Smooth muscle cell (in vitro differentiated cells): Measurements from ENCODE around the gene JUND. TPM values are rescaled to one million over a fixed set of nuclear protein-coding genes. Genes with fewer than 3 reads are reported as not detected.

ENCODE experiments used
- DNase-seq: peaks from one replicate; lab custom pipeline; 2025; ENCODE audit not compliant: unreplicated experiment; lab: John Stamatoyannopoulos, UW
- H2AFZ ChIP-seq: fragments of 200-600 bp; sonication (generic); 2 replicates; pipeline ENCODE4 v1.6.0; 2016; ENCODE audit warnings: antibody characterized with exemption, low read depth, mild to moderate bottlenecking
- H3F3A ChIP-seq: fragments of 200-600 bp; sonication (generic); 2 replicates; pipeline ENCODE4 v1.6.0; 2017; ENCODE audit warnings: antibody characterized with exemption, low read depth
- H3K27ac ChIP-seq: fragments of 200-600 bp; sonication (generic); 2 replicates; pipeline ENCODE4 v1.5.1; 2016; ENCODE audit warnings: low read depth, mild to moderate bottlenecking
- H3K27me3 ChIP-seq: fragments of 200-600 bp; sonication (generic); 2 replicates; pipeline ENCODE4 v1.6.1; 2016; ENCODE audit warnings: low read depth, mild to moderate bottlenecking
- H3K36me3 ChIP-seq: fragments of 200-600 bp; sonication (generic); 2 replicates; pipeline ENCODE4 v1.5.1; 2016; ENCODE audit warnings: low read depth
- H3K4me1 ChIP-seq: fragments of 200-600 bp; sonication (generic); 2 replicates; pipeline ENCODE4 v1.5.1; 2016; ENCODE audit warnings: low read depth
- H3K4me2 ChIP-seq: fragments of 200-600 bp; sonication (generic); 2 replicates; pipeline ENCODE4 v1.6.0; 2016; ENCODE audit warnings: mild to moderate bottlenecking
- H3K4me3 ChIP-seq: fragments of 200-600 bp; sonication (generic); 2 replicates; pipeline ENCODE4 v1.5.1; 2016; ENCODE audit warnings: mild to moderate bottlenecking
- H3K79me2 ChIP-seq: fragments of 200-600 bp; sonication (generic); 2 replicates; pipeline ENCODE4 v1.6.0; 2016; ENCODE audit warnings: low read depth, mild to moderate bottlenecking
- H3K9ac ChIP-seq: fragments of 200-600 bp; sonication (generic); 2 replicates; pipeline ENCODE4 v1.6.0; 2016; ENCODE audit warnings: low read depth
- H3K9me3 ChIP-seq: fragments of 200-600 bp; sonication (generic); replicated peaks from 2 replicates; pipeline ENCODE4 v1.5.1; 2016; ENCODE audit warnings: low read depth
- H4K20me1 ChIP-seq: fragments of 200-600 bp; sonication (generic); 2 replicates; pipeline ENCODE4 v1.6.0; 2016; ENCODE audit warnings: low read depth
- WGBS: methylation state at CpG from one replicate; pipeline ENCODE4 v1.1.7; 2016; ENCODE audit warnings: low lambda C conversion rate; 5-methylcytosine and 5-hydroxymethylcytosine counted together
- polyA plus RNA-seq: library from polyadenylated mRNA; unstranded; fragments of >200 nt; fragmentation: Nextera tagmentation; extraction: Ambion mirVana; gene quantifications from 2 replicates; pipeline ENCODE4 v1.2.1, GENCODE V29; 2016
- total RNA-seq: library from RNA; depleted of rRNA; stranded (reverse); fragments of >200 nt; gene quantifications from 2 replicates; pipeline ENCODE4 v1.2.3, GENCODE V29; 2014
- TF ChIP-seq, protein P1 (sequence below): fragments of 200-600 bp; sonication (generic); IDR thresholded peaks from 2 replicates; pipeline ENCODE4 v1.5.1; 2017; ENCODE audit warnings: borderline replicate concordance, mild to moderate bottlenecking, antibody characterized with exemption; ENCODE audit not compliant: insufficient read depth, poor library complexity, severe bottlenecking

Gene JUND
- total and polyA plus RNA-seq, 2 experiments from 2014 or later = 164 to 464 TPM

GRCh38 chr19:18287836-18288772 is 6.7 kb upstream of the JUND start:
- H3K4me3 ChIP-seq = no peak overlapping the region
- TF ChIP-seq, protein P1, sequence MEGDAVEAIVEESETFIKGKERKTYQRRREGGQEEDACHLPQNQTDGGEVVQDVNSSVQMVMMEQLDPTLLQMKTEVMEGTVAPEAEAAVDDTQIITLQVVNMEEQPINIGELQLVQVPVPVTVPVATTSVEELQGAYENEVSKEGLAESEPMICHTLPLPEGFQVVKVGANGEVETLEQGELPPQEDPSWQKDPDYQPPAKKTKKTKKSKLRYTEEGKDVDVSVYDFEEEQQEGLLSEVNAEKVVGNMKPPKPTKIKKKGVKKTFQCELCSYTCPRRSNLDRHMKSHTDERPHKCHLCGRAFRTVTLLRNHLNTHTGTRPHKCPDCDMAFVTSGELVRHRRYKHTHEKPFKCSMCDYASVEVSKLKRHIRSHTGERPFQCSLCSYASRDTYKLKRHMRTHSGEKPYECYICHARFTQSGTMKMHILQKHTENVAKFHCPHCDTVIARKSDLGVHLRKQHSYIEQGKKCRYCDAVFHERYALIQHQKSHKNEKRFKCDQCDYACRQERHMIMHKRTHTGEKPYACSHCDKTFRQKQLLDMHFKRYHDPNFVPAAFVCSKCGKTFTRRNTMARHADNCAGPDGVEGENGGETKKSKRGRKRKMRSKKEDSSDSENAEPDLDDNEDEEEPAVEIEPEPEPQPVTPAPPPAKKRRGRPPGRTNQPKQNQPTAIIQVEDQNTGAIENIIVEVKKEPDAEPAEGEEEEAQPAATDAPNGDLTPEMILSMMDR = no peak
- WGBS = 22% methylated on average over 26 of the region's 26 CpGs
- no peaks in the 10 kb centered on the region for H3K9me3 ChIP-seq
- H3K4me2 ChIP-seq = peak overlapping the region; percentile 52
- peaks cover 18% of the 10 kb centered on the region for H3K4me1 ChIP-seq
- H3K9ac ChIP-seq = no peak overlapping the region
- peak overlapping the region; percentile 90 for H3K27ac ChIP-seq
- no peaks in the 10 kb centered on the region for H4K20me1 ChIP-seq
- H3K27me3 ChIP-seq = no peaks in the 10 kb centered on the region
- H3K79me2 ChIP-seq = no peaks in the 10 kb centered on the region
- H3K36me3 ChIP-seq = no peaks in the 10 kb centered on the region
- H2AFZ ChIP-seq = no peak overlapping the region
- DNase-seq = no peak
- H3F3A ChIP-seq = peaks cover 24% of the 10 kb centered on the region

- H3K36me3 ChIP-seq = no peaks in the 10 kb centered on the region
- no peaks in the 10 kb centered on the region for H3K9me3 ChIP-seq
- peak overlapping the region; percentile 52 for H3K4me2 ChIP-seq
- H3K27ac ChIP-seq = peak overlapping the region; percentile 90
- H3K9ac ChIP-seq = no peak overlapping the region
- TF ChIP-seq, protein P1 = no peak
- H3K27me3 ChIP-seq = no peaks in the 10 kb centered on the region
- H2AFZ ChIP-seq = no peak overlapping the region
- WGBS = 44% methylated on average over 21 of the region's 21 CpGs
- peaks cover 28% of the 10 kb centered on the region for H3F3A ChIP-seq
- H3K4me3 ChIP-seq = no peak overlapping the region
- H3K79me2 ChIP-seq = no peaks in the 10 kb centered on the region
- H4K20me1 ChIP-seq = no peaks in the 10 kb centered on the region
- no peak for DNase-seq
- H3K4me1 ChIP-seq = peaks cover 22% of the 10 kb centered on the region
Measured at GRCh38 chr19:18286973-18287635, 5.7 kb upstream of the JUND start.

DNA sequence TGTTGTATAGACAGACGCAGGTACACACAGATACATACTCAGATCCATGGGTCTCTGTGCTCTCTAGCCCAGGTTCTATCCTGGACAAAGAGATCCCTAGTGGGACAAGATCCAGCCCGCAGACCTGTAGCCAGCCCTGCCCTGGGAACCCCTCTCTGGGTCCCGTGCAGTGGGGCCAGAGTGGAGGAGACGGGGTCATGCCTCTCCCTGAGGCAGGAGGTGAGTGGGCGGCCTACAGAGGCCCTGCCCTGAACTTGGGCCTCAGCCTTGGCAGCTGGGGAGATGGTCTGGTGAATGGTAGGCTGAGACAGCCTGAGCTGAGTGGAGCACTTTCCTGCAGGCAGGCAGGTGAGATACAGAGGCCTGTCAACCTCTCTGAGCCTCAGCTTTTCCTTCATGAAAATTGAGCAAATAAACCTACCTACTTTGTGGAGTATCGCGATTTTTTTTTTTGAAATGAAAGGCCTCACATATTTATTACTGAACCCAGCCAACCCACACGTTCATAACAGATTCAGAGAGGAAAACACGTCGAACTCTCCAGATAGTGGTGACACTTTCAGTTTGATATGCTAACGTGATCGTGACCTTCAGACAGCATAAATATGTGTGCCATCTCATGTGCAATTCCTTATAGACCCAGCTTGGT is 3.4 kb upstream of the JUND start:
- Histone ChIP-seq H2AFZ (no peak overlapping the region), H3K9me3 (no peaks in the 10 kb centered on the region), H3K4me3 (no peak overlapping the region), H3K27ac (peak overlapping the region; percentile 29), H3K9ac (no peak overlapping the region), H3K79me2 (peaks cover 11% of the 10 kb centered on the region), H3K4me1 (peaks cover 19% of the 10 kb centered on the region), H3K27me3 (no peaks in the 10 kb centered on the region), H3F3A (peaks cover 17% of the 10 kb centered on the region), H3K36me3 (no peaks in the 10 kb centered on the region), H4K20me1 (peaks cover 12% of the 10 kb centered on the region), H3K4me2 (no peak overlapping the region)
- no peak for DNase-seq
- TF ChIP-seq, protein P1 = no peak
- 69% methylated on average over 12 of the region's 12 CpGs for whole genome bisulfite sequencing
